ENCODE results near the gene MIB1.
"Not testable (repeated sequence)": the region's sequence is repeated elsewhere in the genome, so short reads cannot be mapped to it uniquely, and the experiment has no call there.

Gene MIB1

GRCh38 chr18:21704603-21705364 is 35.8 kb upstream of the MIB1 start, which contains the start of gene ABHD3:
Gene ABHD3, minus strand, starts transcription at chr18:21704774. Its CDS starts 109 bp downstream, at chr18:21704665.
- peak; percentile 41 for TF ChIP-seq CTCF (IDR thresholded peaks at IDR 0.05; ENCODE audit: low read depth, low read length, missing control alignments)
- peak; percentile 64 for DNase-seq (ENCODE audit: low read depth)
- peak within 1 kb of the TSS; percentile 68 for H3K4me3 ChIP-seq (ENCODE audit: low read depth, low read length)

- TF ChIP-seq CTCF (IDR thresholded peaks at IDR 0.05; ENCODE audit: low read depth, low read length, missing control alignments): no peak
- H3K4me3 ChIP-seq (ENCODE audit: low read depth, low read length): no peak overlapping the region
- DNase-seq (ENCODE audit: low read depth): no peak
Observed at GRCh38 chr18:21706386-21706865, 34.2 kb upstream of the MIB1 start.

GRCh38 chr18:21707130-21707529 is 33.5 kb upstream of the MIB1 start:
- DNase-seq (ENCODE audit: low read depth); H3K4me3 ChIP-seq (ENCODE audit: low read depth, low read length): not testable (repeated sequence)

GRCh38 chr18:21714474-21714873 is 26.1 kb upstream of the MIB1 start:
- DNase-seq (ENCODE audit: low read depth): no peak
- no peak for TF ChIP-seq CTCF (IDR thresholded peaks at IDR 0.05; ENCODE audit: low read depth, low read length, missing control alignments)
- H3K4me3 ChIP-seq (ENCODE audit: low read depth, low read length): no peak overlapping the region

GRCh38 chr18:21722687-21723086 is 17.9 kb upstream of the MIB1 start:
- no peak overlapping the region for H3K4me3 ChIP-seq (ENCODE audit: low read depth, low read length)
- no peak for TF ChIP-seq CTCF (IDR thresholded peaks at IDR 0.05; ENCODE audit: low read depth, low read length, missing control alignments)
- DNase-seq (ENCODE audit: low read depth): no peak

- DNase-seq (ENCODE audit: low read depth): no peak
- no peak for TF ChIP-seq CTCF (IDR thresholded peaks at IDR 0.05; ENCODE audit: low read depth, low read length, missing control alignments)
Observed at GRCh38 chr18:21725201-21725600, 15.4 kb upstream of the MIB1 start.

GRCh38 chr18:21727702-21728101 is 12.9 kb upstream of the MIB1 start:
- no peak for DNase-seq (ENCODE audit: low read depth)
- H3K4me3 ChIP-seq (ENCODE audit: low read depth, low read length): no peak overlapping the region
- TF ChIP-seq CTCF (IDR thresholded peaks at IDR 0.05; ENCODE audit: low read depth, low read length, missing control alignments): no peak

More at GRCh38 chr18:21725201-21725600, 15.4 kb upstream of the MIB1 start:
- no peak overlapping the region for H3K4me3 ChIP-seq (ENCODE audit: low read depth, low read length)
